Activated T-helper 2 cell treated with anti-CD3 and anti-CD28 coated beads, Interferon-gamma antibody, Interleukin-2, Interleukin-4, amounts not matched to agents 10 μg/mL and 5 μg/mL and 100 μg/mL, durations not matched to agents 14 hours and 24 hours and 36 hours (primary cell): ENCODE measurements around the gene DNAJC7. TPM values are rescaled to one million over a fixed set of nuclear protein-coding genes. Genes with fewer than 3 reads are reported as not detected.
"Not testable (repeated sequence)": the region's sequence is repeated elsewhere in the genome, so short reads cannot be mapped to it uniquely, and the experiment has no call there.

Source experiments
- DNase-seq: peaks from one replicate; pipeline ENCODE4 v3.0.0; 2021; ENCODE audit warnings: low spot score
- H3K27ac Mint-ChIP-seq: one replicate; pipeline ENCODE4 v1.8.0; 2021; ENCODE audit warnings: mixed read lengths
- H3K27me3 Mint-ChIP-seq: one replicate; pipeline ENCODE4 v1.8.0; 2021; ENCODE audit warnings: low read depth, mixed read lengths
- H3K36me3 Mint-ChIP-seq: one replicate; pipeline ENCODE4 v1.8.0; 2021; ENCODE audit warnings: low read depth, mixed read lengths
- H3K4me1 Mint-ChIP-seq: one replicate; pipeline ENCODE4 v1.8.0; 2021; ENCODE audit warnings: low read depth, mixed read lengths
- H3K4me3 Mint-ChIP-seq: one replicate; pipeline ENCODE4 v1.8.0; 2021; ENCODE audit warnings: low read depth, mild to moderate bottlenecking, moderate library complexity, mixed read lengths
- H3K9me3 Mint-ChIP-seq: one replicate; pipeline ENCODE4 v1.8.0; 2021; ENCODE audit warnings: mixed read lengths
- intact Hi-C: fragments of 100-400 bp; cut with micrococcal nuclease; formaldehyde crosslinking; loops from one replicate; pipeline ENCODE4 v1.15.1; 2023
- total RNA-seq: library from RNA; stranded (reverse); gene quantifications from 2 replicates; pipeline ENCODE4 v1.2.3, GENCODE V29; 2022

Gene DNAJC7
- total RNA-seq, 1 donor from 2014 or later: 115 TPM

DNA sequence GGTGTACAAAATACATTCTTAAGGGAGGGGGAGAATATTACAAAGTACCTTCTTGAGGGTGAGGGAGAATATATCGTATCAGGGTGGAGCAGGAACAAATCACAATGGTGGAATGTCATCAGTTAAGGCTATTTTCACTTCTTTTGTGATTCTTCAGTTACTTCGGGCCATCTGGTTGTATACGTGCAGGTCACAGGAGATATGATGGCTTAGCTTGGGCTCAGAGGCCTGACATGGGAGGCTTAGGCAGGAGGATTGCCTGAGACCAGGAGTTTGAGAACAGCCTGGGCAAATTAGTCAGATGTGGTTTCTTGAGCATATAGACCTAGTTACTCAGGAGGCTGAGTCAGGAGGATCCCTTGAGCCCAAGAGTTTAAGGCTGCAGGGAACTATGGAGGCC is 73.7 kb downstream of the DNAJC7 start:
- H3K4me1 Mint-ChIP-seq: no peaks in the 10 kb centered on the region
- no peaks in the 10 kb centered on the region for H3K27me3 Mint-ChIP-seq
- intact Hi-C loops: no loop called here
- no peak overlapping the region for H3K4me3 Mint-ChIP-seq
- no peak for DNase-seq
- H3K36me3 Mint-ChIP-seq: no peaks in the 10 kb centered on the region
- no peaks in the 10 kb centered on the region for H3K9me3 Mint-ChIP-seq
- H3K27ac Mint-ChIP-seq: no peak overlapping the region

DNA sequence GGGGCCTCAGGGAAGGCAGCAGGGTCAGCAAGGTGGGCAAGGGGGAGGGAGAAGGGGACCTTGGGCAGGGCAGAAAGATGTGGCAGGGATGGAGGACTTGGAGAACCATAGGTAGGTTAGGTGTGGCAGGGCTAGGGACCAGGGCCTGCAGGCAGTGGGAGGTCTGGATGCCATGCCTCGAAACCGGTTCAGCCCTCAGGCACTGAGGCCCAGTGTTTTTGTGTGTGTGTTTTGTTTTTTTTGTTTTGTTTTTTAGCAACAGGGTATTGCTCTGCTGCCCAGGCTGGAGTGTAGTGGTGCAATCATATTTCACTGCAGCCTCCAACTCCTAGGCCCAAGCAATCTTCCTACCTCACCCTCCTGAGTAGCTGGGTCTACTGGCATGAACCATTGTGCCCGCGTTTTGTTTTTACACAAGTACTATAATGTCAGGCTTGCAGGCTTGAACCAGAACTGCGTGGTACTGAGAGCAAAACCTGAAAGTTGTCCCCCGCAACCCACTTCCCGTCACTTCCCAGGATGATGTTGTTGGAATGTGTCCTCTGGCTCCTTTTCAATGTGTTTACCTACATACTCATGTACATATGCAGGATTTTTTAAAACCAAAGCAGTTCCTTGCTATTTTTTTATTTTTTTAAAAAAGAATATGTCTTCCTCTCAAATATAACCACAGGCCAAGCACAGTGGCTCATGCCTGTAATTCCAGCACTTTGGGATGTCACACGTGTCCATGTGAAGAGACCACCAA is 74.4 kb downstream of the DNAJC7 start:
- no peaks in the 10 kb centered on the region for H3K4me1 Mint-ChIP-seq
- no peaks in the 10 kb centered on the region for H3K27me3 Mint-ChIP-seq
- no peak for DNase-seq
- no peaks in the 10 kb centered on the region for H3K9me3 Mint-ChIP-seq
- H3K4me3 Mint-ChIP-seq: no peak overlapping the region
- intact Hi-C loops: no loop called here
- H3K36me3 Mint-ChIP-seq: no peaks in the 10 kb centered on the region
- no peak overlapping the region for H3K27ac Mint-ChIP-seq

DNA sequence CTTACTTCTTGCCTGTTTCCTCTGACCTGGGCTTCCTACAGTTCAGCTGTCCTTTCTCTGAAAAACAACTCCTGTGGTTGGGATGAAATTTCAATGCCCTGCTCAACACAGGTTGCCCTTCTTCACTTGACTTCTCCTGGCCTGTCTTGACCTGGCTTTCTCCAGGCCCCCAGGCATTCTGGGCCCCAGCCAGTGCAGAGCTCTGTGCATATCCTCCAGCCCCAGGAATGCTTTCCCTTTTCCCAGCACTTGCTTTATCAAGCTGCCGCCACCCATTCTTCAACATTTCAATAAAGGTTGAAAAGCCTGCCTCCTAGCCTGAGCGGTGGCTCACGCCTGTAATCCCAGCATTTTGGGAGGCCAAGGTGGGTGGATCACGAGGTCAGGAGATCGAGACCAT is 76.1 kb downstream of the DNAJC7 start:
- no peaks in the 10 kb centered on the region for H3K4me1 Mint-ChIP-seq
- intact Hi-C loops: no loop called here
- H3K36me3 Mint-ChIP-seq: no peaks in the 10 kb centered on the region
- H3K9me3 Mint-ChIP-seq: no peaks in the 10 kb centered on the region
- no peak overlapping the region for H3K27ac Mint-ChIP-seq
- H3K4me3 Mint-ChIP-seq: no peak overlapping the region
- H3K27me3 Mint-ChIP-seq: no peaks in the 10 kb centered on the region
- DNase-seq: no peak

DNA sequence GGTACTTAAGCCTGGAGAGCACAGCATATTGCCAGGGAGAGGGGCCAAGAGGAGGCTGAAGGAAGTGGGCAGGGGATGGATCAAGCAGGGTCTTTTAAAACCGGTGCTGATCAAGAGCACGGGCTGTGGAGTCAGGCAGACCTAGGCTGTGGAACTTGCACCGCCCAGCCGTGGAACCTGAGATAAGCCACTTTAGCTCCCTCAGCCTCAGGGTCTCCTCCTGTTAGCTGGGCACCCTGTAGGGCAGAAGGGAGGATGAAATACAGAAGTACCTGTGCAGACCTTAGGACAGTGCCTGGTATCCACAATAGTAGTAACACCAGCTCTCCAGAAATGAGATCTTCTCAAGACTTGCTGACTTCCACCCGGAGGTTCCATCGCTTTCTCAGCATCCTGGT is 77.5 kb downstream of the DNAJC7 start:
- no peak overlapping the region for H3K27ac Mint-ChIP-seq
- DNase-seq: no peak
- H3K36me3 Mint-ChIP-seq: no peaks in the 10 kb centered on the region
- no peaks in the 10 kb centered on the region for H3K27me3 Mint-ChIP-seq
- no peaks in the 10 kb centered on the region for H3K9me3 Mint-ChIP-seq
- intact Hi-C loops: no loop called here
- no peak overlapping the region for H3K4me3 Mint-ChIP-seq
- peaks cover 1% of the 10 kb centered on the region for H3K4me1 Mint-ChIP-seq

DNA sequence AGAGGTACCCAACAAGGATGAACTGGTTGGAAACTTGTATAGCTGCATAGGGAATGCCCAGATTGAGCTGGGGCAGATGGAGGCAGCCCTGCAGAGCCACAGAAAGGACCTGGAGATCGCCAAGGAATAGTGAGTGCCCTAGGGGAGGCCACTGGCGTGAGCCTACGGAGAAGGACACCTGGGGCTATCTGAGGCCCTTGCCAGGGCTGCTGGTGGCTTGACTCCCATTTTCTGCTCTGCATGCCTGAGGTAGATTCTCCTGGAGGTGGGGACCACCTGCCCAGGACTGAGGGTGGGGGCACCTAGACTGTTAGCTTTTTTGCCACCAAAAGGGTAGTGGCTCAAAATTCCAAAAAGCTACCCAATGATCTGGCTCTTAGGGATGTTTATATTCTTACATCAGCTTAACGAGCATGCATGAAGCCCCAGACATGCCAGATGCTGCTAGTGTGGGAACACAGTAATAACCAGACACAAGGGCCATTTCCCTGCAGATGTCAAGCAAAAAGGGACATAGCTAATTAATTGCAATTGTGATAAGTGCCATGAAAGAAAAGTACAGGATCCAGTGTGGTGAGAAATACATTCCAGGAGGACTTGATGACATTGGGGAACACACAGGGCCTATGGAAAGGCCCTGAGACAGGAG is 78.1 kb downstream of the DNAJC7 start:
- Mint-ChIP-seq H3K27ac (no peak overlapping the region), H3K27me3 (no peaks in the 10 kb centered on the region), H3K9me3 (no peaks in the 10 kb centered on the region), H3K36me3 (no peaks in the 10 kb centered on the region), H3K4me3 (no peak overlapping the region), H3K4me1 (peaks cover 3% of the 10 kb centered on the region)
- intact Hi-C loops: no loop called here
- DNase-seq: no peak

DNA sequence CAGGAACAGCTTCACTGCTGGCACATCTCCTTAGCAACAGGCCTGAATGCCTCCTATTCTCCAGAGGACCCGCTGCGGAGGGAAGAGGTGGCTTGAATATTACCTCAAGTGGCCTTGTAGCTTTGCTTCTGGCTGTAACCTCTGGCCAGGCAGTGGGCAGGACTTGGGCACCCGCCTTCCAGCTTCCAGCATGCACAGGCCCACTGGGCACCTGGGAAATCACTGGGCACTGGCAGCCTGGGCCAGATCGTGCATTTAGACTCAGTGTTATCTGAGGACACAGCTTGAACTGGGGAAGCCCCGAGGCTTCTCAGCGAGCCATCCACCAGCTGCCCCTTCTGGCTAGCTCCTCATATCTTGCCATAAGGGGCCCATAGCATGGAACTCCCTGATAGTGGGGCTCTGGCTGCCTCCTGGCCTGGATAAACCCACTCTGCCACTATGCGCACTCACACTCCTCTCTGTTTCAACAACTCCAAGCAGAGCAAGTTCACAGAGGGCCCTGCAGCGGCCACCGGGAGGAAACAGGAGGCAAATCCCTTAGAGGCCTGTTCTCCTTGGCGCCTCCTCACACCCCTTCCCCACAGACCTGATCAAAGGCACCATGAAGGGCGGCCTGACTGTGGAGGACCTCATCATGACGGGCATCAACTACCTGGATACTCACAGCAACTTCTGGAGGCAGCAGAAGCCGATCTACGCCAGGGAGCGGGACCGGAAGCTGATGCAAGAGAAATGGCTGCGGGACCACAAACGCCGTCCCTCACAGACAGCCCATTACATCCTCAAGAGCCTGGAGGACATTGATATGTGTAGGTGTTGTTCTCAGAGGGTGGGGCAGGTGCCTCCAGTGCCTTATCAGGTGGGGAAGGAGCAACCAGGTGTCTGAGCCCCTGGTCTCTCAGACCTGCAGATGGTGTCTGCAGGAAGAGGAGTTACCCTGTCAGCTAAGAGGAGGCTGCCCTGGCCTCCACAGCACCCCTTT is 79.0 kb downstream of the DNAJC7 start:
- Mint-ChIP-seq H3K36me3 (no peaks in the 10 kb centered on the region), H3K9me3 (no peaks in the 10 kb centered on the region), H3K4me1 (peaks cover 4% of the 10 kb centered on the region), H3K27me3 (no peaks in the 10 kb centered on the region), H3K27ac (no peak overlapping the region), H3K4me3 (no peak overlapping the region)
- DNase-seq: no peak
- intact Hi-C loops: no loop called here

DNA sequence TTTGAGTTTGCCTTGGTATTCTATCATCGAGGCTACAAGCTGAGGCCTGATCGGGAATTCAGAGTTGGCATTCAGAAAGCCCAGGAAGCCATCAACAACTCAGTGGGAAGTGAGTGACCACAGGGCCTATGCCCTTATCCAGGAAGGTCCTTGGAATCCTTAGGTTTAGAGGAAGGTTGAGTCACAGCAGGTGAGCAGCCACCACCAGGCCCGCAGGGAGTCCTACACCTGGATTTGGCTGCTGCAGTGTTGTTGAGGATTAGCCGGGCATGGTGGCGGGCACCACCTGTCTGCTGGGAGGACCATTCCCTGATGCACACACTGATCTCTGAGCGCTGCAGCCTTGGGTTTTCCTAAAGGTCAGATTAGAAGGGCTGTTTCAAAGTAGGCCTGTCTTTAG is 81.6 kb downstream of the DNAJC7 start:
- Mint-ChIP-seq H3K36me3 (no peaks in the 10 kb centered on the region), H3K9me3 (no peaks in the 10 kb centered on the region), H3K4me1 (peaks cover 20% of the 10 kb centered on the region), H3K27me3 (no peaks in the 10 kb centered on the region), H3K27ac (no peak overlapping the region), H3K4me3 (no peak overlapping the region)
- intact Hi-C loops: no loop called here
- no peak for DNase-seq

DNA sequence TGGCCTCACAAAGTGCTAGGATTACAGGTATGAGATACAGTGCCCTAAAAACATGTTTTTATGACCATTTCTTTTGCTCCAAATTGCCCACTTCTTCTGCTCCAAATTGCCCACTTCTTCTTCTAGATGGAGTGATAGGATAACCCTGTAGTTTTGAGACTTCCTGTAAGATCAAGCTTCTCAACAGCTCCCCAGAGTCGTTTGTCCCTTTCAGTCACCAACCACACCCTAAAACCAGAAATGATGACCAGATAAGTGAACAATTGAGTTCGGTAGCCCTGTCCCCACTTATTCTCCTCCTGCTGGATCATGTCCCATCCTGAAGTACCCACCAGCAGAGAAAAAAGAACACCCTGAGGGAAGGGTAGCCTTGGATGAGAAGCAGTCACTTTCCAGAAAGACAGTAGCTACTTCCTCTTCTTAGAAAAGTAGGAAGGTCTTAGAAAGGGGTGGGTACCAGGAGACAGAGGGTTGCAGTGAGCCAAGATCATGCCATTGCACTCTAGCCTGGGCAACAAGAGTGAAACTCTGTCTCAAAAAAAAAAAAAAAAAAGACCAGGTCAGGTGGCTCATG is 84.3 kb downstream of the DNAJC7 start:
- DNase-seq: no peak
- intact Hi-C loops: loop anchor here (5.0 kb wide), 1 partner anchor 66 kb away; the partner anchor contains the start of gene KLHL11
- Mint-ChIP-seq H3K4me3 (peak overlapping the region; percentile 45), H3K27ac (peak overlapping the region; percentile 77), H3K27me3 (no peaks in the 10 kb centered on the region), H3K36me3 (no peaks in the 10 kb centered on the region), H3K4me1 (peaks cover 37% of the 10 kb centered on the region), H3K9me3 (no peaks in the 10 kb centered on the region)

DNA sequence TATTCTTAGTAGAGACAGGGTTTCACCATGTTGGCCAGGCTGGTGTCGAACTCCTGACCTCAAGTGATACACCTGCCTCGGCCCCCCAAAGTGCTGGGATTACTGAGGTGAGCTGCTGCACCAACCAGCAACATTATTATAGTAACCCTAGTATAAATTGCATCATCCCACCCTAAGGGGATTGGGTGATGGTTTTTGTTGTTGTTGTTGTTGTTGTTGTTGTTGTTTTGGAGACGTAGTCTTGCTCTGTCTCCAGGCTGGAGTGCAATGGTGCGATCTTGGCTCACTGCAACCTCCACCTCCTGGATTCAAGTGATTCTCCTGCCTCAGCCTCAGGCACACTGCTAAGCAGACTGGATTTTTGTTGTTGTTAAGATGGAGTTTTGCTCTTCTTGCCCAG is 85.5 kb downstream of the DNAJC7 start:
- Mint-ChIP-seq H3K4me3 (peak overlapping the region; percentile 19), H3K4me1 (peaks cover 39% of the 10 kb centered on the region)
- not testable (repeated sequence) for H3K9me3 Mint-ChIP-seq, H3K36me3 Mint-ChIP-seq, H3K27me3 Mint-ChIP-seq, H3K27ac Mint-ChIP-seq, DNase-seq
- intact Hi-C loops: loop anchor here (2.0 to 5.0 kb wide), 2 partner anchors 33 to 64 kb away; partner anchors contain the start of gene KLHL11

DNA sequence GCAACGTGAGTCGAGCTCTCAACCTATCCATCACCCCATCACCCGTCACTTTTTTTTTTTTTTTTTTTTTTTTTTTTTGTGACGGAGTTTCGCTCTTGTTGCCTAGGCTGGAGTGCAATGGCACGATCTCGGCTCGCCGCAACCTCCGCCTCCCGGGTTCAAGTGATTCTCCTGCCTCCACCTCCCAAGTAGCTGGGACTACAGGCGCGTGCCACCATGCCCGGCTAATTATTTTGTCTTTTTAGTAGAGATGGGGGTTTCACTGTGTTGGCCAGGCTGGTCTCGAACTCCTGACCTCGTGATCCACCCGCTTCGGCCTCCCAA is 86.4 kb downstream of the DNAJC7 start:
- H3K4me1 Mint-ChIP-seq: peaks cover 41% of the 10 kb centered on the region
- intact Hi-C loops: loop anchor here (1.0 to 5.0 kb wide), 3 partner anchors 11 to 63 kb away; partner anchors contain the start of gene KLHL11
- H3K27ac Mint-ChIP-seq: peak overlapping the region; percentile 95

DNA sequence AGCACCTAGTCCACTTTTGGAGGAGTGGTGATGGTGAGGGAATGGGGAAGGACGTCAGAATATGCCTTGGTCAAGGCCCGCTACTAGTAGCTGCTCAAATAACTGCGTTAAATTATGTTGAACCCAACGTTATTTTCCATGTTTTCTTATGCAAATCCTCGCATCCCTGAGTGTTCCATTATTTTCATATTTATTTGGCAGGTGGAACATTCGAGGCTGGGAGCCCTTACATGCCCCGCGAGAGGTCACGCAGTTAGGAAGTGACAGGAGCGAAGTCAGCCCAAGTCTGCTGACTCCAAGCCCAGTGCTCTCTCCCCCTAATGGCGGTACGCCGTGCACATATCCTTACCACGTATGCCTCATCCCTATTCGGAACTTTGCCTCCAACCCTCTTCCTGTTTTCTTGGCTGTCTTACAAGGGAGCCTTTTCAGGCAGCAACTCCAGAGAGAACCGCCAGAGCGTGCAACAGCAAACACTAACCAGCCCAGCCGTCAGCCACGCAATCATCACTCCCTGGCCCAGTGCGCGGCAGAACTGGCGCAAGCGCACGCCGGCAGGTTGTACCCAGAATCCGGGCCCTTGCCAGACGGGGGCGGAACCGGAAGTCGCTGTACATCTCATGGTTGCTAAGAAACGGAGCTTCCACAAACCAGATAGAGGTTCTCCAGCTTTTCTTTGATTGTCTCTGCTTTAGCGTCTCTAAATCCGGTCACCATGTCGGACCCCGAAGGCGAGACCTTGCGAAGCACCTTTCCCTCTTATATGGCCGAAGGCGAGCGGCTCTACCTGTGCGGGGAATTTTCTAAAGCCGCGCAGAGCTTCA is 87.0 kb downstream of the DNAJC7 start, which contains the start of gene ODAD4:
TSS of gene ODAD4 (plus strand) at position 609 of the 824 bp plus-strand sequence. CDS start at position 716, 107 bp downstream.
- Mint-ChIP-seq H3K27ac (peak within 1 kb of the TSS; percentile 95), H3K4me3 (peak within 1 kb of the TSS; percentile 95), H3K9me3 (no peaks in the 10 kb centered on the region), H3K4me1 (peaks cover 42% of the 10 kb centered on the region), H3K36me3 (no peaks in the 10 kb centered on the region), H3K27me3 (no peaks in the 10 kb centered on the region)
- DNase-seq: peak; percentile 96
- intact Hi-C loops: loop anchor here (1.0 to 5.0 kb wide), 3 partner anchors 11 to 63 kb away; partner anchors contain the start of gene KLHL11

More for the DNA sequence above, 86.4 kb downstream of the DNAJC7 start:
- peak overlapping the region; percentile 95 for H3K4me3 Mint-ChIP-seq
- not testable (repeated sequence) for H3K27me3 Mint-ChIP-seq, DNase-seq, H3K9me3 Mint-ChIP-seq, H3K36me3 Mint-ChIP-seq
